ENCODE measurements around the gene TMEM62.
"Not testable (repeated sequence)": the region's sequence is repeated elsewhere in the genome, so short reads cannot be mapped to it uniquely, and the experiment has no call there.

The TMEM62 gene

DNA sequence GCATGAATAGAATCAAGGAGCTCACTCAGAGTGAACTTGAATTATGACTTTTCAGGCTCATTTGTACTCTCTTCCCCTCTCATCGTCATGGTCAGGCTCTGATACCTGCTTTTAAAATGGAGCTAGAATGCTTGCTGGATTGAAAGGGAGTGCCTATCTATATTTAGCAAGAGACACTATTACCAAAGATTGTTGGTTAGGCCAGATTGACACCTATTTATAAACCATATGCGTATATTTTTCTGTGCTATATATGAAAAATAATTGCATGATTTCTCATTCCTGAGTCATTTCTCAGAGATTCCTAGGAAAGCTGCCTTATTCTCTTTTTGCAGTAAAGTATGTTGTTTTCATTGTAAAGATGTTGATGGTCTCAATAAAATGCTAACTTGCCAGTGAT, 61.4 kb downstream of the TMEM62 start:
- no peak for DNase-seq (ENCODE audit: extremely low read depth, low read depth)
- TF ChIP-seq, protein P1, sequence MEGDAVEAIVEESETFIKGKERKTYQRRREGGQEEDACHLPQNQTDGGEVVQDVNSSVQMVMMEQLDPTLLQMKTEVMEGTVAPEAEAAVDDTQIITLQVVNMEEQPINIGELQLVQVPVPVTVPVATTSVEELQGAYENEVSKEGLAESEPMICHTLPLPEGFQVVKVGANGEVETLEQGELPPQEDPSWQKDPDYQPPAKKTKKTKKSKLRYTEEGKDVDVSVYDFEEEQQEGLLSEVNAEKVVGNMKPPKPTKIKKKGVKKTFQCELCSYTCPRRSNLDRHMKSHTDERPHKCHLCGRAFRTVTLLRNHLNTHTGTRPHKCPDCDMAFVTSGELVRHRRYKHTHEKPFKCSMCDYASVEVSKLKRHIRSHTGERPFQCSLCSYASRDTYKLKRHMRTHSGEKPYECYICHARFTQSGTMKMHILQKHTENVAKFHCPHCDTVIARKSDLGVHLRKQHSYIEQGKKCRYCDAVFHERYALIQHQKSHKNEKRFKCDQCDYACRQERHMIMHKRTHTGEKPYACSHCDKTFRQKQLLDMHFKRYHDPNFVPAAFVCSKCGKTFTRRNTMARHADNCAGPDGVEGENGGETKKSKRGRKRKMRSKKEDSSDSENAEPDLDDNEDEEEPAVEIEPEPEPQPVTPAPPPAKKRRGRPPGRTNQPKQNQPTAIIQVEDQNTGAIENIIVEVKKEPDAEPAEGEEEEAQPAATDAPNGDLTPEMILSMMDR (IDR thresholded peaks at IDR 0.05; ENCODE audit: low read depth, low read length), result no peak

DNA sequence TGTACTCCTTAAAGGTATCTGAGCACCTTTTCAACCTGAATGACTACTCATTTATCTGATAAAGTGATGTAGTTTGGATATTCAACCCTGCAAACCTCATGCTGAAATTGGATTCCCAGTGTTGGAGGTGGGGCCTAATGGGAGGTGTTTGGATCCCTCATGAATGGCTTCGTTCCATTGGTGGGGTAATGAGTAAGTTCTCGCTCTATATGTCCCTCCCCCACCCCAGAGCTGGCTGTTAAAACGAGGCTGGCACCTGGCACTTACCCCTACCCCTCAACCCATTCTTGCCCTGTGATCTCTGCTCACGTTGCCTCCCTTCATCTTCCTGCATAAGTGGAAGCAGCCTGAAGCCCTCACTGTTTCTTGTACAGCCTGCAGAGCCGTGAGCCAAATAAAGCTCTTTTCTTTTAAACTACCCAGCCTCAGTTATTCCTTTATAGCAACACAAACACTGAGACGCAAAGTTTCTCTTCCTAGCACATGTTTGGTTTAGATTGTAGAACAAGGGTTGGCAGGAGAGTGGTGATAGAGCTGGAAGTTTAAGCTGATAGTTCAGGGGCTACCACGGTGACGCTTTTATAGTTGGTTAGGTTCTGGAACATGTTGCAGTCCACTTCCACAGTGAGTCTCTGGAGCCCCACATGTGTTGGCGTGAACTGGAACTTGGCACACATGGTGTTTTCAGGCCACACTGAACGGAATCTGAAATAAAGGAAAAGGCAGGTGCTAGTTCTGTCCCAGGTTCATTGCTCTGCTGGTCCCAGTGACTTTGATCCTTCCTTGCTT, 63.6 kb downstream of the TMEM62 start:
- DNase-seq (ENCODE audit: extremely low read depth, low read depth), result no peak

DNA sequence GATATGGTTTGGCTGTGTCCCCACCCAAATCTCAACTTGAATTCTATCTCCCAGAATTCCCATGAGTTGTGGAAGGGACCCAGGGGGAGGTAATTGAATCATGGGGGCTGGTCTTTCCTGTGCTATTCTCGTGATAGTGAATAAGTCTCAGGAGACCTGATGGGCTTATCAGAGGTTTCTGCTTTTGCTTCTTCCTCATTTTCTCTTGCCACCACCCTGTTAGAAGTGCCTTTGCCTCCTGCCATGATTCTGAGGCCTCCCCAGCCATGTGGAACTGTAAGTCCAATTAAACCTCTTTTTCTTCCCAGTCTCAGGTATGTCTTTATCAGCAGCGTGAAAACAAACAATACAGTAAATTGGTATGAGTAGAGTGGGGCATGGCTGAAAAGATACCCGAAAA, 64.4 kb downstream of the TMEM62 start:
- not testable (repeated sequence) for DNase-seq (ENCODE audit: extremely low read depth, low read depth)

More for the DNA sequence above, 63.6 kb downstream of the TMEM62 start:
- TF ChIP-seq, protein P1 (IDR thresholded peaks at IDR 0.05; ENCODE audit: low read depth, low read length), result no peak

DNA sequence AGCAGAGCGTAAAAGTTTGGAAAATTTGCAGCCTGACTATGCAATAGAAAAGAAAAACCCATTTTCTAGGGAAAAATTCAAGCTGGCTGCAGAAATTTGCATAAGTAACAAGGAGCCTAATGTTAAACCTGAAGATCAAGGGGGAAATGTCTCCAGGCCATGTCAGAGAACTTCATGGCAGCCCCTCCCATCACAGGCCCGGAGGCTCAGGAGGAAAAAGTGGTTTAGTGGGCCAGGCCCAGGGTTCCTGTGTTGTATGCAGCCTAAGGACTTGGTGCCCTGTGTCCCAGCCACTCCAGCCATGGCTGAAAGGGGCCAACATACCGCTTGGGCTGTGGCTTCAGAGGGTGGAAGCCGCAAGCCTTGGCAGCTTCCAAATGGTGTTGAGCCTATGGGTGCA, 65.2 kb downstream of the TMEM62 start:
- DNase-seq (ENCODE audit: extremely low read depth, low read depth), result not testable (repeated sequence)

DNA sequence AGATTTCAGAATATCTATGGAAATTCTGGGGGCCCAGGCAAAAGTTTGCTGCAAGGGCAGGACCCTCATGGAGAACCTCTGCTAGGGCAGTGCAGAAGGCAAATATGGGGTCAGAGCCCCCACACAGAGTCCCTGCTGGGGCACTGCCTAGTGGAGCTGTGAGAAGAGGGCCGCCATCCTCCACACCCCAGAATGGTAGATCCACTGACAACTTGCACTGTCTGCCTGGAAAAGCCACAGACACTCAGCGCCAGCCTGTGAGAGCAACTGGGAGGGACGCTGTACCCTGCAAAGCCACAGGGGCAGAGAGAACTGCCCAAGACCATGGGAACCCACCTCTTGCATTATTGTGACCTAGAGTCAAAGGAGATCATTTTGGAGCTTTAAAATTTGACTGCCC, 65.6 kb downstream of the TMEM62 start:
- DNase-seq (ENCODE audit: extremely low read depth, low read depth), result no peak
- TF ChIP-seq, protein P1 (IDR thresholded peaks at IDR 0.05; ENCODE audit: low read depth, low read length), result no peak

DNA sequence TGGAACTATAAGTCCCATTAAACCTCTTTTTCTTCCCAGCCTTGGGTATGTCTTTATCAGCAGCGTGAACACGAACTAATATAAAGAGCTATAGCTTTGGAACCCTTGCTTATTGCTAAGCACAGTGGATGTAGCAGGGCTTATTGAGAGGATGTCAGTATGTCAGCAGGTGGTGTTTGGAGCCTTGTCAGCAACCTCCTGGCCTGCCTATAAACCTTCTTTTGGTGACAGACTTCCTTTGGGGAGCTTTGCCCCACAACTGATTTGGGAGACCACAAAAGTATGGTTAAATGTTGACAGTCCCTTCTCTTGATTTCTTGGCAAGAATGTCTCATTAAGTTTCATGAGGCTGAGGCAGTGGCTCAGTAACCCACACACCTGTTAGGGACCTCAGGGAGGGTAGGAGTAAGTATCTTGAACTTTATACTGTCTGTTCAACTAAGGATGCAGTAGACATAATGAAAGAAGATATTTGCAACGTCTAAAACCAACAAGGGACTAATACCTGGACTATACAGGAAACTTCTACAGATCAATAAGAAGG, 66.6 kb downstream of the TMEM62 start:
- DNase-seq (ENCODE audit: extremely low read depth, low read depth), result no peak
- TF ChIP-seq, protein P1 (IDR thresholded peaks at IDR 0.05; ENCODE audit: low read depth, low read length), result no peak

DNA sequence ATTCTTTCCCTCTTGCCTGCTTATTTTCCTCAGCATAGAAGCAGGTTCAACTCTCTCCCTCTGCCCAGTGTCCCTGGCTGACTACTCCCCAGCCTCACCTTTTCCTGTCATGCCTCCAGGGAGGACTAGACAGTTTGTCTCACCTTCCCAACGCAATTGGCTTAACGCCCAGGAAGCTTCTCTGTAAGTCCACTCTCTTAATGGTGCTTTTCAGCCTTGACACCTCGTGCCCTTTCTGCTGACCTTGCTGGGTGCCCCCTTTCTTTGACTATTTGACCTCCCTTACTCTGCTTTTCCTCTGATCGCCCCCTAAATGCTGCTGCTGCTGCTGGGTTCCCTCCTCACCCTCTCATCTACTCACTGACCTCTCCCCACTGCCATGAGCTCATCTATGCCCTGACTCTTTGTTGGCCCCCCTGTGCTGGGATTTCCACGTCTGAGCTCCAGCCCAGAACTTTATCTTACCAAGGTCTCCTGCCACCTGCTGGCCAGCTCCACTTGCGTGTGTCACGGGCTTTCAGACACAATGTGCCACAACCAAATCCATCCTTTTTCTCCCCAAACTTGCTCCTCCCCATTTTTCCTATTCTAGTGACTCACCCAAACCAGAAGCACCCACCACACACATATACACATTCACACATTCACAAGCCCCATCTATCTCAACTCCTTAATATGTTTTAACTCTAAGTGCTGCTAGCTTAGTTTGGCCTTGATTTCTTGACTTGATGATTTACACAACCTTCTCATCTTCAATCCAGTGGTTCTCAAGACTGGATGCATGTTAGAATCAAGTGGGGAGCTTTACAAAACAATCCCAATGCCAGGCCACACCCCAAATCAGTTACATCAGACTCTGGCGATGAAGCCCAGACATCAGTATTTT, 70.9 kb downstream of the TMEM62 start:
- TF ChIP-seq, protein P1 (IDR thresholded peaks at IDR 0.05; ENCODE audit: low read depth, low read length), result peak; percentile 63
- no peak for DNase-seq (ENCODE audit: extremely low read depth, low read depth)

DNA sequence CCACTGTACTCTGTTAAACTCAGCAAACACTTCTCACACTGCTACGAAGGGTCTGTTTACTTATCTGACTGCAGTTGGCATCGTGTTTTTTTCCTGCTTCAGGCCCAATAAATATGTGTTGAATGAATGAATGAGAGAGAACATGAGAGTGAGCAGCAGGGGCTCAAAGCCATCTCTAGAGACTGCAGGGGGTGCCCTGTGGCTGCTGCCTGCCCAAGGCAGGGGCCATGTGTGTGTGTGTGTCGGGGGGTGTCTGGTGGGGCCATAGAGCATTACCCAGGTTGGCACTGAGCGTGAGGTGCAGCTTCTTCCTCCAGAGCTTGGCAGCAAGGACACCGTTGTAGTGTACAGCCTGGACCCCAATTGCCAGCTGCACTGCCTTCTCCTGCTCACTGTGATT, 72.7 kb downstream of the TMEM62 start:
- TF ChIP-seq, protein P1 (IDR thresholded peaks at IDR 0.05; ENCODE audit: low read depth, low read length), result no peak
- no peak for DNase-seq (ENCODE audit: extremely low read depth, low read depth)

Data from AG09319 (cell line).